ENCODE measurements around the gene C20orf96.
"Not testable (repeated sequence)": the region's sequence is repeated elsewhere in the genome, so short reads cannot be mapped to it uniquely, and the experiment has no call there.

C20orf96 gene, protein sequence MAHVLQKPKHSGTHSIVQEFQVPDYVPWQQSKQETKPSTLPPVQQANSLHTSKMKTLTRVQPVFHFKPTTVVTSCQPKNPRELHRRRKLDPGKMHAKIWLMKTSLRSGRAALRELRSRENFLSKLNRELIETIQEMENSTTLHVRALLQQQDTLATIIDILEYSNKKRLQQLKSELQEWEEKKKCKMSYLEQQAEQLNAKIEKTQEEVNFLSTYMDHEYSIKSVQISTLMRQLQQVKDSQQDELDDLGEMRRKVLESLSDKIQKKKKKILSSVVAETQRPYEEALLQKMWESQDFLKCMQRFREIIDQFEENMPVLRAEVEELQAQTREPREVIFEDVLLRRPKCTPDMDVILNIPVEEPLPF

DNA sequence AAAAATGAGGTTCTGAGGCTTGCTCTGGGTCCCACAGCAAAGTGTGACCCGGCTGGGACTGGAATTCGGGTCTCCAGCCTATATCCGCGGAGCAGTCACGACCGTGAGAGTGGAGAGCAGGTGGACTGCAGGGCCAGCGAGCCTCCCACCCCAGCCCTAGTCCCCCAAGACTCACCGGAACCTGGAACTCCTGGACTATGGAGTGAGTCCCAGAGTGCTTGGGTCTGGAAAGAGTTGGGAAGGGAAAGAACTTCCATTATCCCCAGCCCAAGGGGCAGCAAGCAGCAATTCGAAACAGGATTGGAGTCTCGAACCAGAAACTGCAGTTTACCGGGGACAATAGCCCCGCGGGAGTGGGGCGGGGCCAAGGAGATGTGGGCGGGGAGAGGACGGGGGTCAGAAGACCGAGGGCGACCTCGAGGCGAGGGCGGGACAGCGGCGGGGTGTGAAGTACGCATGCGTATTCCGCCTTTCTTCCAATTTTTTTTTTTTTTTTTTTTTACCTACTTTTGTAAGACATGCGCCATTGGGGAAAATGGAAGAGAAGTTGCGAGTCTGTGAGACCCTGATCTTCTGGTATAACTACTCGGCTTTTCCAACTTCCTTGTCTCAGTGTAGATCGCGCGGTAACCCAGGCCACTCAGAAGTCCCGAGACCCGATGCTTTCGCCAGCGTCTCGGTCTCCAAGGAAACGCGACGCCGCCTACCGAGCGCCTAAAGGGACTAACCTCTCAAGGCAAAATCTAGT, at the start of gene C20orf96:
TSS of gene C20orf96 (minus strand) at position 667 of the 748 bp plus-strand sequence. CDS start at position 527, 140 bp downstream.
- peak; percentile 80 to 85 (median 84) for DNase-seq (ENCODE audit: low read depth in 2 of 3, low spot score in 1 of 3)

DNA sequence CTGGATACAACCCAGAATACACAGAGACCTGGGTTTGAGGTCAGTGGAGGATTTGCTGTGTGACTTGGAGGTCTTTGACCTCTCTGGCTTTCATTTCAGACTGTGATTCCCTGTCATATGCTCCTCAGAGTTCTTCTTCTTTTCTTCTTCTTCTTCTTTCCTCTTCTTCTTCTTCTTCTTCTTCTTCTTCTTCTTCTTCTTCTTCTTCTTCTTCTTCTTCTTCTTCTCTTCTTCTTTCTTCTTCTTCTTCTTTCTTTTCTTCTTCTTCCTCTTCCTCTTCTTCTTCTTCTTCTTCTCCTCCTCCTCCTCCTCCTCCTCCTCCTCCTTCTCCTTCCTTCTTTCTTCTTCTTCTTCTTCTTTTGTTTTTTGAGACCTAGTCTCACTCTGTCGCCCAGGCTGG, 45.5 kb upstream of the C20orf96 start:
- DNase-seq (ENCODE audit: low read depth in 2 of 3, low spot score in 1 of 3) = not testable (repeated sequence)

DNA sequence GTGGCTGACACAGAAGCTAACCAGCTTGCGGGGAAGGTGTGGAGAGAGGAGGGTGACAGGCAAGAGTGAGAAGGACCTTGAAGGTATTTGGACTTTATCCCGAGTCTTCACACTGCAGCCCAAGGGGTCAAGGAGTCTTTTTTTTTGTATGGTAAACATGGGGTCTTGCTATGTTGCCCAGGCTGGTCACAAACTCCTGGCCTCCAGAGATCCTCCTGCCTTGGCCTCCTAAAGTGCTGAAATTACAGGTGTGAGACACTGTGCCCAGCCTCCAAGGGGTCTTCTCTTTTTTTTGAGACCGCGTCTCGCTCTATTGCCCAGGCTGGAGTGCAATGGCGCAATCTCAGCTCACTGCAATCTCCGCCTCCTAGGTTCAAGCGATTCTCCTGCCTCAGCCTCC, 44.0 kb upstream of the C20orf96 start:
- no peak for DNase-seq (ENCODE audit: low read depth in 2 of 3, low spot score in 1 of 3)

DNA sequence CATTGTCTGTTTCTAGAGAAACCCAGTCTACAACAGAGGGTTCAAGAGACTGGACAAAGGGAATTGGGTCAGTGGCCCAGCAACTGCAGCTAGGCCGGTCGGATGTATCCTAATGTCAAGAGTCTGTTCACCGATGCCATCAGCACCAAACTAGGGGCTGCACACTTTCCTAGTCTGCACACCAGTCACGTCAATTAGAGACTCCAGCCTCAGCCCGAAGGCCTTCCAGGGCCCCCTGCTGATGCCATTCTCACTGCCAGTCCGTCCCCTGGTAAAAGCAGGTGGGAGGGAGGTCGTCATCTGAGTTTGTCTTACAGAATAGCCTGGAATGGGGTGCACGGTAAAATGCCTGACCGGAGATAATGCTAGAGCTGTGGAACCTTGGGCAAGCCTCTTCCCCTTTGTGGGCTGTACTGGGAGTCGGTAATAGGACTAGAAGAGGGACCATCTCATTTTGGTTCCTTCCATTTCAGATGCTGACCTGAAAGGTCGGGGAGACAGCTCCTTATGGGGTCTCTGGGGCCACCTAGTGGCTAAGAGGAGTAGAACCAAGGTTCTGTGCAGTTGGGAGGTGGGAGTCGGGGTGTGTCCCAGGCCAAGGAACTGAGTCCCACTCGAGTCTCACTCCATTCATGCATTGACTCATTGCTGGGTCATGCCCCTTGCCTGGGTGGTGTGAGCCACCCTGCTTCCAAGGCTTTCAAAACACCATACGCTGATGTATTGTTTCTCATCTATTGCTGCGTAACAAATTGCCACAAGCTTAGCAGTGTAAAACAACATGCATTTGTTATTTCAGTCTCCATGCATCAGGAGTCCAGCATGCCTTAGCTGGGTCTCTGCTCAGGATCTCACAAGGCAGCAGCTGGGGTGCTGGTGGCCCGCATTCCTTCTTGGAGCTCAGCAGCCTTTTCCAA, 39.9 kb upstream of the C20orf96 start:
- peak in 2 of 3 donors; percentile 35 to 41 for DNase-seq (ENCODE audit: low read depth in 2 of 3, low spot score in 1 of 3)

DNA sequence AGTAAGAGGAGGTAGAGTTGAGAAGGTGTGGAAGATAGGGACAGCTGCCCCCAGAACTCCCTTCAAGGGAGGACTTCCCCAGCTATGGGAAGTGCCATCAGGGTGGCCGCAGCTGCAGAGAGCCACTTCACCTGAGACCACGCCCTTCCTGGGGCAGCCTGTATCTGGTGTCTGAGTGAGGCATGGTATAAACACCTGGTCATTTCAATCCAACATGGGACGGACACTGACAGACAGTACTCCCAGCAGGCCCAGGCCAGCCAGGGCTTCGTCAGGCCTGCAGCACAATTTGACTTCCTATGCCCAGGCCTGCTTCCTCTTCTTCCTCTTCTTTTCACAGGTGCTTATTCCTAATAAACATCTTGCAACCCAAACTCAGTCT, 39.3 kb upstream of the C20orf96 start:
- no peak for DNase-seq (ENCODE audit: low read depth in 2 of 3, low spot score in 1 of 3)

DNA sequence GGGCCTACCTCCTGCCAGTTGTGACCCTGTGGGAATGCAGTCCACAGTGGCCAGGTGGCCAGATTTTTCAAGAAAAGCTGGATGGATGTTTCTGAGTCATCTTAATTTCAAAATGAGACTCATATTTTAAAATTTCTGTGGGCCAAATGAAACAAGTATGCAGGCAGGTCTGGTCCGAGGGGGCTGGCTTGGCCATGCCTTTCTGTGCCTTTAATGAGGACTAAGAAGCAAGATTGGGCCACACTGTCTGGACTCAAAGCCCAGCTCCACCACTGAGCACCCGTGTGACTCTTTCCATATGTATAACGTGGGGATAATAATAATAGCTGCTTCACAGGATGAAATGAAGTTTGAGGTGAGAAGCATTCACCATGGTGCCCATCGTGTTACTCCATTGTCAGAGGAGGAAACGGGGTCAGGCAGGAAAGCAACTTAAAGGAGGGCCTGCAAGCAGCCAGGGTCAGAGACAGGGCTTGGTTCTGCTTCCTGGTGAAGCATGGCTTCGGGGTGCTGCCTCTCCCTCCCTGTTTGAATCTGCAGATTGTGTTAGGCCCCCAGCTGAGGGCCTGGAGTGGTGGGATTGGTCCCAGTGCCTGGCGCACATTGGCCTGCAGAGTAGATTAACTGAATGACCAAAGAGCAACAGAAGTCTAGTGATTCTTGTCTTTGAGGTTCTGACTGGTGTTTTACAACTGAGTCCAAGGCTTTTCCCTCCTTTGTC, 38.6 kb upstream of the C20orf96 start:
- DNase-seq (ENCODE audit: low read depth in 2 of 3, low spot score in 1 of 3) = no peak

DNA sequence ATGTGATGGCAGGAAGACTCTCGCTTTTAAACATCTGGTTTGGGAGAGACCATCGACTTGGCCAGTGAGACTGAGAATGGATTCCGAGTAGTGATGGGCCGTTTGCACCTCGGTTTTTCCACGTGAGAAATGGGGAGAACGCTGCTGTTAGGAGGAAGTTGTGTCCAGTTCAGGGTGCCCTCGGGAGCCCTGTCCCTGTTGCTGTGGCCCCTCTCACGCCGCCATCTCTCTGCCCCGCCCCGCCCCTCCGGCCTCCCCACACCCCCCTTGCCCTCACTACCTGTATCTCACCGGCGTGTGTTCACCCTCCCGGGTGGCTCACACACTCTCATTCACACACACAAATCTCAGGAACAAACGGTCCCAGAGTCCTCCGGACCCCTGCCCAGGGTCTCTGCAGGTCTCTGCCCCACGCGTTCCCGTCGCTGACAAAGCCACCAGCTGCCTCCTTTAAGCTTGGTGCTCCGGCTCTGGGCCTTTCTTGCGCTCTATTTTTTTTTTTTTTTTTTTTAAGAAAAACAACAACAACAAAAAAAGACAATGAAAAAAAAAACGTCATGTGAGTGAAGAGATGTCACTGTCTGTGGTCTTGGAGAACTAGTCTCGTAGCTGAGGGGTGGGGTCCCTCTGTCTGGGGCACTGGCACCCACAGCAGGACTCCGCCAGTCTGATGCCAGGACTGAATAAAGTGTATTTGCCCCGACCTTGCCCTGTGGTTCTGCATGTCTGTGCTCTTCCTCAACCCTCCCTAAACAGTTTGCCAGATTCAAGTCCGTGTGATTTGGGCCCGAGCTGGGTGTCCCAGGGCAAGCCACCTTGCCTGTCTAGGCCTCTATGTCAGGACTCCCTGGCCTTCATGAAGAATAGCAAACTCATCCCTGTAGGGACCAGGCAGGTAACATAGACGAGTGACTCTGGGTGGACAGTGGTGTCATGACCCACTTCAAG, 37.8 kb upstream of the C20orf96 start:
- no peak for DNase-seq (ENCODE audit: low read depth in 2 of 3, low spot score in 1 of 3)

DNA sequence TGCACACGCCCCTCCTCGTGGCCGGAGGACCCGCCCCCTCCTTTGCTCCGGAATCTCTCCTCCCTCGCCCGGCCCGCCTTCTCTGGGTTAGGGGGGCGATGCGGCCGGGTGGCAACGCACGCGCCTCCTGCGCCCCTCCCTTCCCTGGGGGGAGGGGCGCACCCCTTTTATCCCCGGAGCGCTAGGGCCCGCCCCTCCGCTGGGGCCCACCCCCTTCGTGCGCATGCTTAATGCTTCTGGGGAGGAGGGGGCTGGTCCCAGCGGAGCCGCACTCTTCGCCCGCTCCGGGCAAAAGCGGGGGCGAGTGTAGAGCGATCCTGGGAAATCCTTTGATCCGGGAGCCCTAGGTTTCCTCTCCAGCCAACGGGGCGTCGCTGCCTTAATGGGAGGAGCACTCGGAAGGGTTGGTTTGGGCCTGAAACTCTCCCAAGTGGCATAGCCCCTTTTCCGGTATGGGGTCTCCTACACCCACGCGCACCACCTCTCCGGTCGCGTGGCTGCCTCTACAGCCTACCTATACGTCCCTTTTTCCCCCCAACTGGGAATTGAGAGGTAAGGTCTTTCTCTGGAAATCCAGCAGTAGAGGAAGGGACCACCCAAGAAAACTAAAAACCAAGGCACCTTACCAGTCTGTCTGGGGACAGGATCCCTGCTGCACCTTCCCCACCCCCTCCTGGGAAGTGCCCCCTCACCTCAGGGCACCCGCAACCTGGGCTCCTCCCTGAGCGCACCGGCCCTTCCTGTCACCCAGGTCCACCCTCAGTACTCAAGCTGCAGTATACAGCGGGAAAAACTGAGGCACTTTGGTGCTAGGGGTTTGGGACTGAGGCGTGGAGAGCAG, 36.9 kb upstream of the C20orf96 start:
- peak in 2 of 3 donors; percentile 54 to 64 for DNase-seq (ENCODE audit: low read depth in 2 of 3, low spot score in 1 of 3)

DNA sequence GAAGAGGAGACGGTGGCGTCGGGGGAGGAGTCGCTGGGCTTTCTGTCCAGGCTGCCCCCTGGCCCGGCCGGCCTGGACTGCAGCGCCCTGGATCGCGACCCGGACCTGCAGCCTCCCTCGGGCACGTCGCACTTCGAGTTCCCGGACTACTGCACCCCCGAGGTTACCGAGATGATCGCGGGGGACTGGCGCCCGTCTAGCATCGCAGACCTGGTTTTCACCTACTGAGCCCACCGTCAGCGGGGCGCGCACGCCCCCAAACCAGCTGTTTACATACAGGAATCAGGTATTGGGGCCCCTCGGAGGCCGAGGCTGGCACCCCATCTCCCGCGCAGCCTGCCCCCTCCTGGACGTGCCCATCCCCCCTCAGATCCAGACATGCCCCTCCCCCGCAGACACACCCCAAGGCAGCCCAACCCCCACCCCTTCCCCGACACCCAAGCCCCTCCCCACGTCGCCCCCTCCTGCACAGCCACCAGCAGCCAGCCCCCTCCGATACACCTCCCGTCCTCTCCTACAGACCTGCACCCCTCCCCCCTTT, 36.2 kb upstream of the C20orf96 start:
- DNase-seq (ENCODE audit: low read depth in 2 of 3, low spot score in 1 of 3) = no peak

DNA sequence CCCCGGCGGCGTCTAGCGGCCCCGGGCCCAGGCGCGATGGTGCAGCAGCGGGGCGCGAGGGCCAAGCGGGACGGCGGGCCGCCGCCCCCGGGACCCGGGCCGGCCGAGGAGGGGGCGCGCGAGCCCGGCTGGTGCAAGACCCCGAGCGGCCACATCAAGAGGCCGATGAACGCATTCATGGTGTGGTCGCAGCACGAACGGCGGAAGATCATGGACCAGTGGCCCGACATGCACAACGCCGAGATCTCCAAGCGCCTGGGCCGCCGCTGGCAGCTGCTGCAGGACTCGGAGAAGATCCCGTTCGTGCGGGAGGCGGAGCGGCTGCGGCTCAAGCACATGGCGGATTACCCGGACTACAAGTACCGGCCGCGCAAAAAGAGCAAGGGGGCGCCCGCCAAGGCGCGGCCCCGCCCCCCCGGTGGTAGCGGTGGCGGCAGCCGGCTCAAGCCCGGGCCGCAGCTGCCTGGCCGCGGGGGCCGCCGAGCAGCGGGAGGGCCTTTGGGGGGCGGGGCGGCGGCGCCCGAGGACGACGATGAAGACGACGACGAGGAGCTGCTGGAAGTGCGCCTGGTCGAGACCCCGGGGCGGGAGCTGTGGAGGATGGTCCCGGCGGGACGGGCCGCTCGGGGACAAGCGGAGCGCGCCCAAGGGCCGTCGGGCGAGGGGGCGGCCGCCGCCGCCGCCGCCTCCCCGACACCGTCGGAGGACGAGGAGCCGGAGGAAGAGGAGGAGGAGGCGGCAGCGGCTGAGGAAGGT, 35.5 kb upstream of the C20orf96 start:
- peak in 1 of 3 donors; percentile 28 for DNase-seq (ENCODE audit: low read depth in 2 of 3, low spot score in 1 of 3)

DNA sequence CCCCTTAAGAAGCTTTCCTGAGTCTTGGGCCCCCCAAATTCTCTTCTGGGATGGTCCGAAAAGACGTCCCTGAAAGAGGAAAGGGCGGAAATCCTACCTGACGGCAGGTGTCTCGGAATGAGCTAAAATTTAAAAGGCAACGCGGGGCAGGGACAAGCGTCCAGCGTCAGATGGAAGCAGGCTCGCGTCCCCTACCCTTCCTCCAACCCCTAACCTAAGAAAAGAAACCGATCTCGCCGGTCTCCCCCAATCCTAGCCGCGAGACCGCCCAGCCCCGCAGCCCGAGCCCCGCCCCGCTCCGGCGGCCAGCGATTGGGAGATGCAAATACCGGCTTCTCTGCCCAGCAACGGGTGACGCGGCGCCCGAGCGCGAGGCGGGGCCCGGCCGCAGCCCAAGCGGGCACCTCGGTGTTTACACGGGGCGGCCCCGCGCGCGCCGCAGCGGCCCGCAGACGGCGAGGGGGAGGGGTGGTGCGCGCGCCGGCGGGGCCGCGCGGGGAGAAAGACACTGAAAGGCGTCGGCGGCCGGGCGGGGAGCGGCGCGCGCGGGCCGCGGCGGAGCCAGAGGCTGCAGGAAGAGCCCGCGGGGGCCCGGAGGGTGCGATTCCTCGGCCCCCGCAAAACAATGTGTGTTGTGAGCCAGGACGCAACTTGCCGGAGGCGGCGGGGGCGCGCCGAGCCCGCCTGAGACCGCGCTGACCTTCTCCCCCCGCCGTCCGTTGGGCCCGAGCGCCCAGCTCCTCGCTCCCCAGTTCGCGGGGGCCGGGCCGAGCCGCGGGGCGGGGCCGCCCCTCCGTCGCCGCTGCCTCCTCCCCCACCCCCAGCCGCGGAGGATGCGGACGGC, 34.7 kb upstream of the C20orf96 start, which contains the start of gene SOX12:
TSS of gene SOX12 (plus strand) at position 508 of the 844 bp plus-strand sequence. CDS start 373 bp downstream, outside the sequence.
- DNase-seq (ENCODE audit: low read depth in 2 of 3, low spot score in 1 of 3) = peak; percentile 91 to 96 (median 95)

DNA sequence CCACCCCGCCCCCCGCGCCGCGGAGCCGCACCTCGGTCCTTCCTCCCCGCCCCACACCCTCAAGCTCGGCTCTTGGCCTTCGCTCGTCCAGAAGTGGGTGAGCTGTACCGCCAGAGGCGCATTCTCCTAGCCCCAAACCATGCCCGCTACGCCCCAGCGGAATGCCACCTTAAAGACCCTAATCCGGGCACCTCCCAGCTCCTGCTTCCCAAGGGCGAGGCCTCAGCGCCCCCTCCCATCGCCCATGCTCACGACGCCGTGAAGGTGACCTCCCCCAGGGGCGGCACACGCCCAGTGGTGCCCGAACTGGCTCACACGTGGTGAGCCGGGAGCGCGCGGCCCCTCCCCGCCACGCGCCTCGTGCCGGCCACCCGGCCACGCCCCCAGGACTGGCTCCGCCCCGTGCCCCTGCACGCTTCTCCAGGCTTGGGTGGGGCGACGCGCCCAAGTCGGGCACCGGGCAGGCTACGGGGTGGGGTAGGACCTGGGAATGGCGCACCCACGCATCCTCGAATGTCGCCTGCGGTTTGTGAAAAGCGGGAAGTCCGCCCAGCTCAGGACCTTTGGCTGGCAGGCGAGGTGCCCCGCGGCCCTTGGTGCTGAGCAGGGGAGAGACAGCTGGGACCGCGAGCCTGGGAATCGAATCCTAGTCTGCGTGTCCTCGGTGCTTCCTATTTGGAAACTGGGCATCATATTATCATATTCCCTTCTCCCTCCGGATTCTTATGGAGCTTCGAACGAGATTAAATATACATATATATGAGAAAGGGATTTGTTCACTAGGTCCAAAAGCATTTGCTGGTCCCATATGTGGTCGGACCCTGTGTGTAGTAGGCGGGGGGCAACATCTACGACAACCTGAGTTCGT, 33.9 kb upstream of the C20orf96 start:
- DNase-seq (ENCODE audit: low read depth in 2 of 3, low spot score in 1 of 3) = peak; percentile 72 to 88 (median 87)

DNA sequence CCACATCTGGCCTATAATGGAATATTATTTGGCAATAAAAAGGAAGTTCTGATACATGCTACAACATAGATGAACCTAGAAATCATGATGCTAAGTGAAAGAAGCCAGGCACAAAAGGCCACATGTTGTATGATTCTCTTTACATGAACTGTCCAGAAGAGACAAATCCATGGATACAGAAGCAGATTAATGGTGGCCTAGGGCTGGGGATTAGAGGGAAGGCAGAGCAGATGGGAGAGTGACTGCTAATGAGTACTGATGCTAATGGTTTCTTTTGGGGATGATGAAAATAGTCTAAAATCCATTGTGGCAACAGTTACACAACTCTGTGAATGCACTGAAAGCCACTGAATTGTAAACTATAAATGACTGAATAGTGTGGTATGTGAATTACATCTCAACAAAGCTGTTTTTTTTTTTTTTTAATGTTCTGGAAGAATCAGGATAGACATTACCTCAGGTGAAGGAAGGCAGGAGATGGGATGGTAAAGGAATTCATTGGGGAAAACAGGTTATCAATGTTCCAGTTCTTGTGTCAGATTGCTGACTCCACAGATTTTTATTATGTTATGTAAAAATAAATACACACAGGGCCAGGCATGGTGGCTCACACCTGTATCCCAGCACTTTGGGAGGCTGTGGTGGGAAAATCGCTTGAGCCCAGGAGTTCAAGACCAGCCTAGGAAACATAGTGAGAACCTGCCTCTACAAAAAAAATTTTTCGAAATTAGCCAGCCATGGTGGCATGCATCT, 25.9 kb upstream of the C20orf96 start:
- no peak for DNase-seq (ENCODE audit: low read depth in 2 of 3, low spot score in 1 of 3)

DNA sequence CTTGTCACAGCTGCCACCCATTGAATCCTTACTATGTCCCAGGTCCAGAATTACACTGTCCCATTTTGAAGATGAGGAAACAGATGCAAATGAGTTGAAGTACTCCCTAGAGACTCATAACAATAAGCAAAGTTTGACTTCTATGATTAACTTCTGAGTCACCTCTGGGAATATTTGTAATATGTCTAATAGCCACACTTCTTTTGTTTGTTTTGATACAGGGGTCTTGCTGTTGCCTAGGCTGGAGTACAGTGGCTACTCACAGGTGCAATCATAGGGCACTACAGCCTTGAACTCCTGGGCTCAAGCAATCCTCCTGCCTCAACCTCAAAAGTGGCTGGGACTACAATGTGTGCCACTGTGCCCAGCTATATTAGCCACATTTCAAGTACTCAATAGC, 23.4 kb upstream of the C20orf96 start:
- no peak for DNase-seq (ENCODE audit: low read depth in 2 of 3, low spot score in 1 of 3)

DNA sequence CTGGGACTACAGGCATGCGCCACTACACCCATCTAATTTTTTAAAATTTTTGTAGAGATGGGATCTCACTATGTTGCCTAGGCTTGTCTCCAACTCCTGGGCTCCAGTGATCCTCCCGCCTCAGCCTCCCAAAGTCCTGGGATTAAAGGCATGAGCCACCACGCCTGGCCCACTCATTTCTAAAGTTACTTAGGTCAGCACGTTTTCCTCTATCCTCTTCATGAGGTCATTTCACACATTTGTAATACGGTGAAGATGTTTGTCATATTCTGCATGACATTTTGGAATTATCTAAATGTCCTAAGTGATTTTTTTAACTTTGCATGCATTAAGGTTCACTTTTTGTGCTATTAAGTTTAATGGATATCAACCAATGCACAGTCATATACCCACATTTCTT, 22.9 kb upstream of the C20orf96 start:
- no peak for DNase-seq (ENCODE audit: low read depth in 2 of 3, low spot score in 1 of 3)
